CD4-positive, alpha-beta T cell treated with Interleukin-10 for 1 hour (primary cell): ENCODE results near the gene EPB41L1.

ENCODE experiments used
- DNase-seq: peaks from one replicate; pipeline ENCODE4 v3.0.0-alpha.2; 2020

The EPB41L1 gene

GRCh38 chr20:36197271-36197670 is 42.7 kb downstream of the EPB41L1 start:
- DNase-seq = no peak

- peak; percentile 69 for DNase-seq
Observed at GRCh38 chr20:36199345-36200257, 45.1 kb downstream of the EPB41L1 start.

- no peak for DNase-seq
Observed at GRCh38 chr20:36200451-36200850, 45.9 kb downstream of the EPB41L1 start.

- DNase-seq = no peak
Observed at GRCh38 chr20:36201198-36201597, 46.7 kb downstream of the EPB41L1 start.

GRCh38 chr20:36202891-36203338 is 48.4 kb downstream of the EPB41L1 start:
- DNase-seq = peak; percentile 76

- DNase-seq = no peak
Observed at GRCh38 chr20:36203861-36204260, 49.3 kb downstream of the EPB41L1 start.

- no peak for DNase-seq
Observed at GRCh38 chr20:36205026-36205425, 50.5 kb downstream of the EPB41L1 start.

- no peak for DNase-seq
Observed at GRCh38 chr20:36206068-36206467, 51.5 kb downstream of the EPB41L1 start.

- DNase-seq = no peak
Observed at GRCh38 chr20:36206641-36207040, 52.1 kb downstream of the EPB41L1 start.

- no peak for DNase-seq
Observed at GRCh38 chr20:36207602-36208001, 53.1 kb downstream of the EPB41L1 start.

GRCh38 chr20:36208257-36208656 is 53.7 kb downstream of the EPB41L1 start:
- DNase-seq = no peak

- DNase-seq = no peak
Observed at GRCh38 chr20:36210436-36211021, 56.0 kb downstream of the EPB41L1 start.

GRCh38 chr20:36213362-36213761 is 58.8 kb downstream of the EPB41L1 start:
- DNase-seq = no peak

- peak; percentile 19 for DNase-seq
Observed at GRCh38 chr20:36214684-36215256, 60.2 kb downstream of the EPB41L1 start.

GRCh38 chr20:36215778-36216177 is 61.2 kb downstream of the EPB41L1 start:
- DNase-seq = no peak

- no peak for DNase-seq
Observed at GRCh38 chr20:36216314-36217025, 61.9 kb downstream of the EPB41L1 start.

- no peak for DNase-seq
Observed at GRCh38 chr20:36217226-36217625, 62.7 kb downstream of the EPB41L1 start.

GRCh38 chr20:36218380-36219064 is 64.0 kb downstream of the EPB41L1 start:
- DNase-seq = no peak

GRCh38 chr20:36219671-36220220 is 65.2 kb downstream of the EPB41L1 start:
- no peak for DNase-seq

GRCh38 chr20:36225666-36226065 is 71.1 kb downstream of the EPB41L1 start:
- DNase-seq = no peak

GRCh38 chr20:36228770-36229169 is 74.2 kb downstream of the EPB41L1 start:
- no peak for DNase-seq

- DNase-seq = no peak
Observed at GRCh38 chr20:36230019-36230418, 75.5 kb downstream of the EPB41L1 start.
